ENCODE data around the gene EIF4G3.

- TF ChIP-seq IRF3 (IDR thresholded peaks at IDR 0.05) (no peak), RAD21 (IDR thresholded peaks at IDR 0.05; ENCODE audit: insufficient read depth, low read depth, low read length) (no peak), CHD2 (IDR thresholded peaks at IDR 0.05; ENCODE audit: borderline replicate concordance, low read depth, low read length) (no peak), CTCF (IDR thresholded peaks at IDR 0.05 in 2 of 3, conservative IDR thresholded peaks at IDR 0.05 in 1 of 3; ENCODE audit: control insufficient read depth in 2 of 3, extremely low read depth in 1 of 3, insufficient read depth in 1 of 3, low read depth in 3 of 3, low read length in 3 of 3) (no peak)
These were observed 20.7 kb downstream of the EIF4G3 start for GRCh38 chr1:21156019-21156418.

All from GM12878 (cell line).